ENCODE data around the gene RAET1L.

GRCh38 chr6:150002710-150003109, 22.6 kb downstream of the RAET1L start:
- TF ChIP-seq EZH2 (IDR thresholded peaks at IDR 0.05; ENCODE audit: borderline replicate concordance, low read depth, low read length, severe bottlenecking), result no peak
- no peak for TF ChIP-seq CTCF (IDR thresholded peaks at IDR 0.05; ENCODE audit: borderline replicate concordance, extremely low read depth, low read length, poor library complexity, severe bottlenecking)
